Chondrocyte (in vitro differentiated cells): Measurements from ENCODE around the gene ZNHIT6. TPM values are rescaled to one million over a fixed set of nuclear protein-coding genes. Genes with fewer than 3 reads are reported as not detected.
A peak's percentile ranks its signal among the peaks of the same experiment; 100 is the strongest.

Source experiments
- DNase-seq: peaks from one replicate; pipeline ENCODE4 v3.0.0; 2021; ENCODE audit warnings: mixed read lengths, low spot score
- H3K27ac Mint-ChIP-seq: one replicate; pipeline ENCODE4 v1.8.0; 2021; ENCODE audit warnings: mild to moderate bottlenecking, moderate library complexity, mixed read lengths; ENCODE audit not compliant: unreplicated experiment
- H3K27me3 Mint-ChIP-seq: 2 replicates; pipeline ENCODE4 v1.8.0; 2021; ENCODE audit warnings: low read depth, mixed read lengths
- H3K36me3 Mint-ChIP-seq: 2 replicates; pipeline ENCODE4 v1.8.0; 2021; ENCODE audit warnings: low read depth, mixed read lengths
- H3K4me1 Mint-ChIP-seq: 2 replicates; pipeline ENCODE4 v1.8.0; 2021; ENCODE audit warnings: low read depth, mild to moderate bottlenecking, mixed read lengths
- H3K4me3 Mint-ChIP-seq: one replicate; pipeline ENCODE4 v1.8.0; 2021; ENCODE audit warnings: mild to moderate bottlenecking, moderate library complexity, mixed read lengths; ENCODE audit not compliant: unreplicated experiment
- H3K9me3 Mint-ChIP-seq: 2 replicates; pipeline ENCODE4 v1.8.0; 2021; ENCODE audit warnings: low read depth, mixed read lengths
- total RNA-seq: library from RNA; stranded (reverse); gene quantifications from 3 replicates; pipeline ENCODE4 v1.2.1, GENCODE V29; 2021
- TF ChIP-seq, protein P1 (sequence below): fragments of 200-600 bp; sonication (generic); IDR thresholded peaks from 2 replicates; pipeline ENCODE4 v1.5.0; 2021; ENCODE audit warnings: antibody characterized with exemption, mild to moderate bottlenecking, moderate library complexity

ZNHIT6 gene
- total RNA-seq, 1 donor from 2014 or later, result 14.3 TPM

DNA sequence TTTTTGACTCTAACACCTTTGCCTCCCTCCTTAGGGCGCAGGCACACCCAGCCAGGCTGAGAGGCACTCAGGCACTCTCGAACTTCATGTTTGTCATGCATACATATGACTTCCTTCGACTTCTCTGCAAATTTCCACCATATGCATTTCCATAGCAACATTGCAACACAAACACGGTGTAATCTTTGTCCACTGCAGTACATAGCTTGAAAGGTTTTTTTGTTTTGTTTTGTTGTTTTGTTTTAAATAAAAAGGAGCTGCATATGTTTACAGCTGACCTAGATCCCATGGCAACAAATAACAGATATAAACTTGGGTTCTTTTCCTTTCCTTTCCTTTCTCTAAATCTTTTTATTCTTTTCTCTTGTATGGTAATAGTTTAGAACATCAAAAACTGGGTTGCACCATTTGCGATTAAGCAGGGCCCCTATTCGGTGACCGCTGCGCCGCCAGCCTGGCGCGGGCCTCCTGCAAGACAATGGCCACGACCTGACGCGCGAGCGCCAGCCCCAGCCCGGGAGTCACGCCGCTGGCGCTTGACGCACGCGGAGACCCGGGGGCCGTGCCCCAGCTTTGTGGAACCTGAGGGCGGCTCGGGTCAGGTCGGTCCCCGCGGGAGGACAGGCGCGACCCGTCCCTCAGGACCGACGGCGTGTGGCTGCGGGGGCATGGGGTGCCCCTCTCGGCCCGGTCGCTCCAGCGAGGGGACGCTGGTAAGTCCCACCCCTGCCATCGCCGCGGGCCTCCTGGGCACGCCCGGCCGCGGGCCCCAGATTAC lies 92.5 kb downstream of the ZNHIT6 start:
- Mint-ChIP-seq H3K36me3 (peaks cover 3% of the 10 kb centered on the region), H3K9me3 (peaks cover 4% of the 10 kb centered on the region), H3K4me3 (no peak overlapping the region), H3K27ac (no peak overlapping the region), H3K27me3 (no peaks in the 10 kb centered on the region), H3K4me1 (peaks cover 49% of the 10 kb centered on the region)
- DNase-seq, result peak; percentile 88
- TF ChIP-seq, protein P1, sequence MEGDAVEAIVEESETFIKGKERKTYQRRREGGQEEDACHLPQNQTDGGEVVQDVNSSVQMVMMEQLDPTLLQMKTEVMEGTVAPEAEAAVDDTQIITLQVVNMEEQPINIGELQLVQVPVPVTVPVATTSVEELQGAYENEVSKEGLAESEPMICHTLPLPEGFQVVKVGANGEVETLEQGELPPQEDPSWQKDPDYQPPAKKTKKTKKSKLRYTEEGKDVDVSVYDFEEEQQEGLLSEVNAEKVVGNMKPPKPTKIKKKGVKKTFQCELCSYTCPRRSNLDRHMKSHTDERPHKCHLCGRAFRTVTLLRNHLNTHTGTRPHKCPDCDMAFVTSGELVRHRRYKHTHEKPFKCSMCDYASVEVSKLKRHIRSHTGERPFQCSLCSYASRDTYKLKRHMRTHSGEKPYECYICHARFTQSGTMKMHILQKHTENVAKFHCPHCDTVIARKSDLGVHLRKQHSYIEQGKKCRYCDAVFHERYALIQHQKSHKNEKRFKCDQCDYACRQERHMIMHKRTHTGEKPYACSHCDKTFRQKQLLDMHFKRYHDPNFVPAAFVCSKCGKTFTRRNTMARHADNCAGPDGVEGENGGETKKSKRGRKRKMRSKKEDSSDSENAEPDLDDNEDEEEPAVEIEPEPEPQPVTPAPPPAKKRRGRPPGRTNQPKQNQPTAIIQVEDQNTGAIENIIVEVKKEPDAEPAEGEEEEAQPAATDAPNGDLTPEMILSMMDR, result no peak

DNA sequence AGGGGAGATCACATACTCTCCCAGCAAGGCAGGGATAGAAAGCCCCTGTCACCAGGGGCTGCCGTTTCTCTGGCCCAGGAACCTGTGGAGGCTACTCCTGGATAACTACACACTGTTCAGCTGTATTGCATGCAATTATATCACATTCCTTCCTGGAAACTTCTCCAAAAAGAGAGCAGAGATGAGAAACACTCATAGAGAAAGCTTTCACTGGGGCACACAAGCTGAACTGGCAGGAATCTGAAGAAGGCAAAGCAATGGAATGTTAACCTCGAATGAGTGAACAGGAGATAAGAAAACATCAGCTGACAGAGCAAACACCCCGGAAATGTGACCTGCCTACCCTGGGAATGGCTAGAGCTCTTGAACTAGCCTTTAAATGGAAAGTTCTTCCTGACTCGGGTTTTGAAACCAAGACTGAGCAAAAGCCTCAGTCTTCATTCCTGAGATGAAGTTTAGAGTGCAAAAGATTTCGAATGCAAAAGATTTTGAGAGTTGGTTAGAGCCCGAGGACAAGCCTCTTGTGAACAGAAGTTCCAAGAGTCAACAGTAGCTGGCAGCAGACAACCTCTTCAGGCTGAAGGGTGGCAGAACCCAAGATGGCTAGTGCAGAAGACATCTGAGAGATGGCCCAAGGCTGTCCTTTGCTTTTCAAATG lies 95.4 kb downstream of the ZNHIT6 start:
- Mint-ChIP-seq H3K4me3 (peak overlapping the region; percentile 42), H3K27me3 (no peaks in the 10 kb centered on the region), H3K27ac (peak overlapping the region; percentile 97), H3K36me3 (no peaks in the 10 kb centered on the region), H3K9me3 (no peaks in the 10 kb centered on the region), H3K4me1 (peaks cover 71% of the 10 kb centered on the region)
- TF ChIP-seq, protein P1, result peak; percentile 84
- no peak for DNase-seq

DNA sequence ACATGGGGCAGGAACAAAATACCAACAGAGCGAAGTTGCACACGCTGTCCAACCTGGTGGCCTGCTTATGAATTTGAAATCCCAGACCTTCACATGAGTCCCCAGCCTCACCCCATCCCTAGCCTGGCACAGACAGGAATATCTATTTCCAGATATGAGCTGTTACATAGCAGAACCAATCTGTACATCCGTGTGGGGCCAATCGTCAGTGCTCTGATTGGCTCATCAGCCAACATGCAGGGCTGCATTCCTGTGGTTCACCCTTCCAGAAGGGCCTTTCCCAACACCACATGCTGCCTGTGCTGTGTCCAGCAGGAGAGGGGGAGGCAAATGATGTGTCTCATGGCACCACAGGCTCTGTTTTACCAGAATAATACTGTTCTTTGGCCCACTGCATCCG lies 96.4 kb downstream of the ZNHIT6 start:
- peak overlapping the region; percentile 29 for H3K4me3 Mint-ChIP-seq
- TF ChIP-seq, protein P1, result no peak
- H3K27ac Mint-ChIP-seq, result peak overlapping the region; percentile 97
- H3K36me3 Mint-ChIP-seq, result no peaks in the 10 kb centered on the region
- H3K4me1 Mint-ChIP-seq, result peaks cover 73% of the 10 kb centered on the region
- H3K27me3 Mint-ChIP-seq, result no peaks in the 10 kb centered on the region
- peak; percentile 87 for DNase-seq
- H3K9me3 Mint-ChIP-seq, result no peaks in the 10 kb centered on the region

DNA sequence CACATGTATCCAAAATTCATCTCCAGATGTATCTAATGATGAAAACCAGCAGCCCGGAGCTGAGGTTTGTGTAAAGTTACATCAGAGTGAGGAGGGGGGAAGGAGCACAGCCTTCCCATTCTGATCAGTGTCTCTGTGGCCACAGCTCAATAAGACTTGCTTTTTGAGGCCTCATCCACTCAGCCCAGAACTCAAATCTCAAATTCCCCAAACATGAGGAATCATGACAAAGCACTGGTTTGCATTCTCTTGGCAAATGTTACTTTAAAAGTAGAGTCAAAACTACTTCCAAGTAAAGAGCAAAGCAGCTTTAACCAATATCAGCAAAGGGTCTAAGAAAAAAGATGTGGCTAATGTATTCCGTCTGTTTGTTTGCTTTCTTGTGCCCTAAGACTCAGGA lies 96.8 kb downstream of the ZNHIT6 start:
- TF ChIP-seq, protein P1, result no peak
- peak overlapping the region; percentile 97 for H3K27ac Mint-ChIP-seq
- DNase-seq, result no peak
- H3K27me3 Mint-ChIP-seq, result no peaks in the 10 kb centered on the region
- H3K36me3 Mint-ChIP-seq, result no peaks in the 10 kb centered on the region
- peak overlapping the region; percentile 23 for H3K4me3 Mint-ChIP-seq
- H3K4me1 Mint-ChIP-seq, result peaks cover 74% of the 10 kb centered on the region
- H3K9me3 Mint-ChIP-seq, result no peaks in the 10 kb centered on the region

DNA sequence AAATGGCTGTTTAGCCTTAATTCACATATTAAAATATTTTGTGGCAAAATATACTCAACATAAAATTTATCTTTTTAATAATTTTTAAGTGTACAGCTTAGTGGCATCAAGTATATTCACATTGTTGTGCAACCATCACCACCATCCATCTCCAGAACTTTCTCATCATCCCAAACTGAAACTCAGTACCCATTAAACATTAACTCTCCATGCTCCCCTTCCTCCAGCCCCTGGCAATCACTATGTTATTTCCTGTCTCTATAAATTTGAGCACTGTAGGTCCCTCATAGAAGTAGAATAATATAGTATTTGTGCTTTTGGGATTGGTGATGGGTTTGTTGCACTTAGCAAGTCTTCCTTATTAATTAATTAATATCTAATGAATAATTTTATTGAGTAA lies 98.3 kb downstream of the ZNHIT6 start:
- Mint-ChIP-seq H3K36me3 (no peaks in the 10 kb centered on the region), H3K4me3 (no peak overlapping the region), H3K4me1 (peaks cover 82% of the 10 kb centered on the region), H3K9me3 (no peaks in the 10 kb centered on the region), H3K27me3 (no peaks in the 10 kb centered on the region), H3K27ac (peak overlapping the region; percentile 63)
- DNase-seq, result no peak
- TF ChIP-seq, protein P1, result no peak
